HG03045 (cell line): ENCODE results near the gene GJD4.

Source experiments
- ATAC-seq: cut with Tn5 transposase; IDR thresholded peaks from one replicate; pipeline ENCODE4 v1.9.1; 2021; ENCODE audit warnings: mild to moderate bottlenecking, moderate library complexity; ENCODE audit not compliant: unreplicated experiment

Gene GJD4

GRCh38 chr10:35613597-35614226 is 8.6 kb downstream of the GJD4 start:
- ATAC-seq: no peak

- ATAC-seq: no peak
These were observed 9.2 kb downstream of the GJD4 start for GRCh38 chr10:35614312-35614711.

- ATAC-seq: no peak
These were observed 21.9 kb downstream of the GJD4 start for GRCh38 chr10:35626971-35627507.

GRCh38 chr10:35631404-35631803 is 26.3 kb downstream of the GJD4 start:
- ATAC-seq: no peak

GRCh38 chr10:35632027-35632426 is 26.9 kb downstream of the GJD4 start:
- ATAC-seq: no peak

GRCh38 chr10:35633006-35633980 is 28.2 kb downstream of the GJD4 start:
- ATAC-seq: no peak

- peak; percentile 56 for ATAC-seq
These were observed 30.4 kb downstream of the GJD4 start for GRCh38 chr10:35635576-35635975.

- no peak for ATAC-seq
These were observed 31.8 kb downstream of the GJD4 start for GRCh38 chr10:35636956-35637355.

- no peak for ATAC-seq
These were observed 32.3 kb downstream of the GJD4 start for GRCh38 chr10:35637462-35637861.

GRCh38 chr10:35638101-35638500 is 33.0 kb downstream of the GJD4 start:
- no peak for ATAC-seq

- no peak for ATAC-seq
These were observed 34.0 kb downstream of the GJD4 start for GRCh38 chr10:35639021-35639727.

- ATAC-seq: no peak
These were observed 34.7 kb downstream of the GJD4 start for GRCh38 chr10:35639728-35640401.

- ATAC-seq: no peak
These were observed 35.3 kb downstream of the GJD4 start for GRCh38 chr10:35640474-35640873.

- no peak for ATAC-seq
These were observed 36.0 kb downstream of the GJD4 start for GRCh38 chr10:35640951-35641675.

- peak; percentile 27 for ATAC-seq
These were observed 36.5 kb downstream of the GJD4 start for GRCh38 chr10:35641676-35642034.

GRCh38 chr10:35642035-35642792 is 37.1 kb downstream of the GJD4 start, which contains the start of gene FZD8:
Gene FZD8, minus strand, starts transcription at chr10:35642296. Its CDS starts 867 bp downstream, at chr10:35641429.
- ATAC-seq: peak; percentile 91

- no peak for ATAC-seq
These were observed 37.6 kb downstream of the GJD4 start for GRCh38 chr10:35642793-35643114.

GRCh38 chr10:35643151-35644049 is 38.3 kb downstream of the GJD4 start:
- no peak for ATAC-seq
